ENCODE data around the gene RAI14.
"Not testable (repeated sequence)": the region's sequence is repeated elsewhere in the genome, so short reads cannot be mapped to it uniquely, and the experiment has no call there.

The RAI14 gene

DNA sequence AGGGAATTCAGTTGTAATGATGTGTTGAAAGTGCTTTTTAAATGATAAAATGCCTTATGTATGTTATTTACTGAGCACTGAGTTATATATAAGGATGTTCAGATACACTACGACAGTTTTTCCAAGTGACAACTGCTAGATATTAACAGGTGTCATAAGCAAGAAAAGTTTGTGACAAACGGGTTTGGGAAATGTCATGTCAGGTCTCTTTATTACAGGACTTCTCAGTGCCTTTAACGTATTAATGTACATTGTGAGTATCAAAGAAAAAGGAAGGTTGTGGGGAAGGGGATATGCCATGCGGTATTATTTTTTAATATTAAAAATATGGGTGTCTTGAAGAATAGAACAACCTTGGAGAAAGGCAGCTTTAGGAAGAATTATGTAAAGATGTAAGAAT, 56.4 kb downstream of the RAI14 start:
- peaks cover 19% of the 10 kb centered on the region for H3K36me3 ChIP-seq (ENCODE audit: insufficient read depth, low read length)
- H3K27me3 ChIP-seq (ENCODE audit: insufficient read depth, low read length): no peaks in the 10 kb centered on the region
- H3K79me2 ChIP-seq (ENCODE audit: control insufficient read depth, insufficient read depth, low read length, unreplicated experiment): peaks cover 79% of the 10 kb centered on the region
- peaks cover 66% of the 10 kb centered on the region for H3K4me1 ChIP-seq (ENCODE audit: control insufficient read depth, insufficient read depth, low read length, unreplicated experiment)
- no peak overlapping the region for H2AFZ ChIP-seq (ENCODE audit: low read length, unreplicated experiment)
- no peak overlapping the region for H3K27ac ChIP-seq (ENCODE audit: low read depth, low read length)
- H3K4me3 ChIP-seq (ENCODE audit: low read depth, low read length): no peak overlapping the region

DNA sequence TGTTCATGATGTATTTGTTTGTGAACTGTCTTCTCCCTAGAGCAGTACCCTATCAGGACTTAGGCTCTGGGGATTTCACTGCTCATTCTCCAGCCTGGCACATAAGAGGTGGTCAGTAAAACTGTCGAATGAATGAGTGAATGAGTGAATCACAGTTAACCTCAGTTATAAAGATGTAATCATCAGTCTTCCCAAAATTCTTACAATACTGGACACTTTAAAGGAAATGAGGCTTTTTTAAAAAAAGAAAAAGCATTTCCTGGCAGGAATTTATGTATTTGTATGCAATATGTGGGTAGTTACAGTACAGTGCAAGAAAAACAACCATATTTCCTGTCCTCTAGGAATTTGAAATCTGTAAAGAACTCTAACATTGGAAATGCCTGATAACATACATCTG, 59.6 kb downstream of the RAI14 start:
- Histone ChIP-seq H2AFZ (ENCODE audit: low read length, unreplicated experiment) (no peak overlapping the region), H3K27me3 (ENCODE audit: insufficient read depth, low read length) (no peaks in the 10 kb centered on the region), H3K27ac (ENCODE audit: low read depth, low read length) (peak overlapping the region; percentile 93), H3K79me2 (ENCODE audit: control insufficient read depth, insufficient read depth, low read length, unreplicated experiment) (peaks cover 74% of the 10 kb centered on the region), H3K4me3 (ENCODE audit: low read depth, low read length) (no peak overlapping the region), H3K36me3 (ENCODE audit: insufficient read depth, low read length) (peaks cover 17% of the 10 kb centered on the region), H3K4me1 (ENCODE audit: control insufficient read depth, insufficient read depth, low read length, unreplicated experiment) (peaks cover 56% of the 10 kb centered on the region)

DNA sequence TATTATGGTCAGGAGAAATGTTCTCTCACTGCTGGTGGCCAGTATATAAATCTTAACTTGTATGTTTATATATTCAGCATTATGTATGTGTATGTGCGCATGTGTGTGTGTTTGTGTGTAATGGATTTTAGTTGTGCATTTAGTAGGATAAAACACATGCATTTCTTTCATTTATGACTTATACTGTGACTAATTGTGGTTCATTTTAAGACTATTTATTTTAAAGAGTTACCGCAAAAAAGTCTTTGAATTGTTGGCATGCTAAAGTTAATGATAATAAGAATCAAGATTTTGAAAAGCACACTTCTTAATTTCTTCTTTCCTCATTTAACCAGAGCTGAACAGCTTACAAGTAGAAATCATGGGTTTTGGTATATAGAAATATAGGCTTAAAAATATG, 60.9 kb downstream of the RAI14 start:
- Histone ChIP-seq H3K27ac (ENCODE audit: low read depth, low read length) (peak overlapping the region; percentile 93), H3K4me1 (ENCODE audit: control insufficient read depth, insufficient read depth, low read length, unreplicated experiment) (peaks cover 59% of the 10 kb centered on the region), H3K4me3 (ENCODE audit: low read depth, low read length) (peak overlapping the region; percentile 27; the same call in 1 of the 2 replicates), H3K36me3 (ENCODE audit: insufficient read depth, low read length) (peaks cover 16% of the 10 kb centered on the region), H2AFZ (ENCODE audit: low read length, unreplicated experiment) (no peak overlapping the region), H3K79me2 (ENCODE audit: control insufficient read depth, insufficient read depth, low read length, unreplicated experiment) (peaks cover 80% of the 10 kb centered on the region), H3K27me3 (ENCODE audit: insufficient read depth, low read length) (no peaks in the 10 kb centered on the region)

DNA sequence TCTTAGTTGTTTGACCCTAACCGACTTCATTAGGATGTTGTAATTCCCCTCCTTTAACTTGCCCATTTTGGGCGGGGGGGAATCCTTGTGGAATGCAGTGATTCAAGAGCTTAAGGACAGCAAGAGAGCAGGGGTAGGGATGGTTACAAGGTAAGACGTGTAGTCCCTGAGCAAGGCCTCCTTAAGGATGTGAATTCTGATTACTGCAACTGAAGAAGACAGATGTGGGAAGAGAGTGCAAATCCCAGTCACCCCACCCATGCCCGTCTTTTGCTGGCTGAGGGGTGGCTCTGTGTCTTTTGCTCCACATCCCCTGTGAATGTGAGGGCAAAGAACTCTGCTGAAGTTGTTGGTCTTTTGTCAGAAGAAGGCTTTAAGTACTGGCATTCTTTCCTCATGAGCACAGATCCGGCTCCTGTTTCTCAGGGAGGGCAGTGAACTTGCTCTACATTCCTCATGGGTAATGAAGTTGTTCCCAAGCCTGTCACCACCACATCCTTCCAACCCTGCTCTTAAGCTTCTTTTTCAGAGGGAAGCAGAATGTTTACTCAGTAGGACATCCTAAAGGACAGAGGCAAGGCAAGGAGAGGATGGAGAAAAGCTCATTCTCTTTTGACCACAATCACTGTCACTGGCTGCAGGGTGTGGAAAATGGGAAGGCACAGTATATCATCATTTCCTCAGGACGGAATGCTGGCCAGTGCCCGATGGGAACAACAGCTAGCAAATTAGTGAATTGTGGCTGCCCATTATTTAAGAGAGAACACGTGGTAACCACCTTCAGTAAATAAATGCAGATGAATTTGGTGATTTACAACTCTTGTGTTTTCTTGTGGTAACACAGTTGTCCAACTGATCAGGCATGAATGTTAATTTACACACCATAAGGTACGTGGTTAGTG, 61.5 kb downstream of the RAI14 start:
- Histone ChIP-seq H3K27ac (ENCODE audit: low read depth, low read length) (peak overlapping the region; percentile 93), H3K79me2 (ENCODE audit: control insufficient read depth, insufficient read depth, low read length, unreplicated experiment) (peaks cover 78% of the 10 kb centered on the region), H3K4me1 (ENCODE audit: control insufficient read depth, insufficient read depth, low read length, unreplicated experiment) (peaks cover 63% of the 10 kb centered on the region)

DNA sequence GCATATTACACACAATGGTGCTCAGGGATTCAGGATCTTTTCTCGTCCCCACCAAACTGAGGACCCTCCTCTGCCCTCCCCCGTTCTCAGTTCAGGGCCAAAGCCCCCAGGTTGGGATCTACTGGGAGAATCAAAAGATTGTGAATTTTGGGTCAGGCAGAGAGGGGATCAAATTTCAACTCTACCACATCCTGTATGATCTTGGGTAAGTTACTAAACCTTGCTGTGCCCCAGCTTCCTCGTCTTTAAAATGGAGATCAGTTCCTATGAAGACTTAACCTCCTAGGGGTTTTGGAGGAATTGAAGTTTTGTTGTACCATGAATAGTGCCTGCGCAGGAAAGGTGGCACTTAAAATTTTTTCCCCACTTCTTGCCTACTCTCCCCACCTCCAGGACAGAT, 62.4 kb downstream of the RAI14 start:
- H3K4me1 ChIP-seq (ENCODE audit: control insufficient read depth, insufficient read depth, low read length, unreplicated experiment): peaks cover 63% of the 10 kb centered on the region
- H3K79me2 ChIP-seq (ENCODE audit: control insufficient read depth, insufficient read depth, low read length, unreplicated experiment): peaks cover 74% of the 10 kb centered on the region
- no peak overlapping the region for H3K4me3 ChIP-seq (ENCODE audit: low read depth, low read length)
- peaks cover 11% of the 10 kb centered on the region; the same call in 1 of the 2 replicates for H3K36me3 ChIP-seq (ENCODE audit: insufficient read depth, low read length)
- no peaks in the 10 kb centered on the region for H3K27me3 ChIP-seq (ENCODE audit: insufficient read depth, low read length)
- no peak overlapping the region for H2AFZ ChIP-seq (ENCODE audit: low read length, unreplicated experiment)
- peak overlapping the region; percentile 93 for H3K27ac ChIP-seq (ENCODE audit: low read depth, low read length)

More for the DNA sequence above, 61.5 kb downstream of the RAI14 start:
- Histone ChIP-seq H3K4me3 (ENCODE audit: low read depth, low read length) (peak overlapping the region; percentile 27; the same call in 1 of the 2 replicates), H3K36me3 (ENCODE audit: insufficient read depth, low read length) (peaks cover 12% of the 10 kb centered on the region; the same call in 1 of the 2 replicates), H3K27me3 (ENCODE audit: insufficient read depth, low read length) (no peaks in the 10 kb centered on the region), H2AFZ (ENCODE audit: low read length, unreplicated experiment) (no peak overlapping the region)

DNA sequence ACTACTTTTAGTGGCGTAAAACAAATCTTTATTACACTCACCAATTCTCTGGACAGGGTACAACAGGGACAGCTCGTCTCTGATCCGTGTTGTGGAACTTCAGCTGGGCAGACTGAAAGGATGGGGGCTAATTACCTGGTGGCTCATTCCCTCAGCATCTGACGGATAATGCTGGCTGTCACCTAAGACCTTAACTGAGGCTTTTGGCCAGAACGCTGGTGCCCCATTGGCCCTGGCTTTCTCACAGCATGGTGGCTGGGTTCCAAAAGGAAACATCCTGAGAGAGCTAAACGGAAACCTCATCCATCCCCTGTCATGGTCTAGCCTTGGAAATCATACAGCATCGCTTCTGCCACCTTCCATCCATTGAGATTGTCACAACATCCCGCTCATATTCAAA, 62.9 kb downstream of the RAI14 start:
- peaks cover 72% of the 10 kb centered on the region for H3K79me2 ChIP-seq (ENCODE audit: control insufficient read depth, insufficient read depth, low read length, unreplicated experiment)
- peak overlapping the region; percentile 93 for H3K27ac ChIP-seq (ENCODE audit: low read depth, low read length)

DNA sequence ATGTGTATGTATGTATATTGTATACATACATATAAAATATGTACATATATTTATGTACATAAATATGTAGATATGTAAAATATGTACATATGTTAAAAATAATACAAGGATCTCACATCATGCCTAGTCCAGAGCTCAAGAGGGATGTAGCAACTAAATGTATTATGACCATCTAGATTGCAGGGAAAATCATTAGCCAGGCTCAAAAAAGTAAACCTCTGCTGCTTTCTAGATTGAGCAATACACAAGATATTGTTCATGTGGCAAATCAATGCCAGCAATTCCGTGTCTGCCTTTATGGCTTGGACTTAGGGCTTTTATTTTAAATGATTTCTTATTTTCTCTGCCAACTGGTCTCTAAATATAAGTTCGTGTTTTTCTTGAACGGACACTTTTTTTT, 65.2 kb downstream of the RAI14 start:
- Histone ChIP-seq H3K27ac (ENCODE audit: low read depth, low read length) (no peak overlapping the region), H3K4me1 (ENCODE audit: control insufficient read depth, insufficient read depth, low read length, unreplicated experiment) (peaks cover 38% of the 10 kb centered on the region), H2AFZ (ENCODE audit: low read length, unreplicated experiment) (no peak overlapping the region), H3K27me3 (ENCODE audit: insufficient read depth, low read length) (no peaks in the 10 kb centered on the region), H3K36me3 (ENCODE audit: insufficient read depth, low read length) (peaks cover 16% of the 10 kb centered on the region), H3K4me3 (ENCODE audit: low read depth, low read length) (no peak overlapping the region), H3K79me2 (ENCODE audit: control insufficient read depth, insufficient read depth, low read length, unreplicated experiment) (peaks cover 67% of the 10 kb centered on the region)

More for the DNA sequence above, 62.9 kb downstream of the RAI14 start:
- H3K36me3 ChIP-seq (ENCODE audit: insufficient read depth, low read length): peaks cover 12% of the 10 kb centered on the region; the same call in 1 of the 2 replicates
- no peak overlapping the region for H2AFZ ChIP-seq (ENCODE audit: low read length, unreplicated experiment)
- peaks cover 61% of the 10 kb centered on the region for H3K4me1 ChIP-seq (ENCODE audit: control insufficient read depth, insufficient read depth, low read length, unreplicated experiment)
- no peaks in the 10 kb centered on the region for H3K27me3 ChIP-seq (ENCODE audit: insufficient read depth, low read length)
- no peak overlapping the region for H3K4me3 ChIP-seq (ENCODE audit: low read depth, low read length)

DNA sequence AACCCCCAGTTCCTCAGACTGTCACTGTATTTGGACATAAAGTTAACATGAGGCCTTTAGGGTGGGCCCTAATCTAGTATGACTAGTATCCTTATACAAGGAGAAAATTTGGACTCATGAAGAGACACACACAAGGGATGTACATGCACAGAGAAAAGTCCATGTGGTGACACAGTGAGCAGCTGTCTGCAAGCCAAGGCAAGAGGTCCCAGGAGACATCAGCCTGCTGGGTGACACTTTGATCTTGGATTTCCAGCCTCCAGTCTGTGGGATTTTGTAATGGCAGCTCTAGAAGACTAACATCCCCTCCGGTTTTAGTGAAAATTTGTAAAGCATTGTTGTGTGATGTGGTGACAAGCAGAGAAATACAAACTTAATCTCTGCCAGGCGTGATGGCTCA, 66.1 kb downstream of the RAI14 start:
- Histone ChIP-seq H3K27me3 (ENCODE audit: insufficient read depth, low read length) (no peaks in the 10 kb centered on the region), H2AFZ (ENCODE audit: low read length, unreplicated experiment) (no peak overlapping the region), H3K27ac (ENCODE audit: low read depth, low read length) (no peak overlapping the region), H3K4me3 (ENCODE audit: low read depth, low read length) (no peak overlapping the region), H3K36me3 (ENCODE audit: insufficient read depth, low read length) (peaks cover 22% of the 10 kb centered on the region), H3K4me1 (ENCODE audit: control insufficient read depth, insufficient read depth, low read length, unreplicated experiment) (peaks cover 30% of the 10 kb centered on the region), H3K79me2 (ENCODE audit: control insufficient read depth, insufficient read depth, low read length, unreplicated experiment) (peaks cover 70% of the 10 kb centered on the region)

DNA sequence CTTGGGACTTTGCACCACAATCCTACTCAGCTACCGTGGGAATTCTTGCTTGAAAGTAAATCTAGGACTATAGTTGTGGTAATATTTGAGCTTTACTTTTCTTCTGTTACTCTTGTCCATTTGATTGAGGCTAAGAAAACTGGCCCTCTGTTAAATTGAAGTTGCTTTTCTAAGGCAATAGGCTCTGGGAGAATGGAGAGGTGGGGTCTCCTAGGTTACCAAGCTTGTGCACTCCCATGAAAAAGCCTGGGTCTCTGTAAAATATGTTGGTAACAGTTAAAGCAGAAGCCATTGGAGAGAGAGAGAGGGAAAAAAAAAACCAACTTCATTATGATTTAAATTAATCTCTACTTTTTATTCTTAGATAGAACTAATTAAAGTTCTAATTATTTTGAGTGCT, 68.6 kb downstream of the RAI14 start:
- Histone ChIP-seq H3K4me3 (ENCODE audit: low read depth, low read length) (no peak overlapping the region), H3K79me2 (ENCODE audit: control insufficient read depth, insufficient read depth, low read length, unreplicated experiment) (peaks cover 71% of the 10 kb centered on the region)

DNA sequence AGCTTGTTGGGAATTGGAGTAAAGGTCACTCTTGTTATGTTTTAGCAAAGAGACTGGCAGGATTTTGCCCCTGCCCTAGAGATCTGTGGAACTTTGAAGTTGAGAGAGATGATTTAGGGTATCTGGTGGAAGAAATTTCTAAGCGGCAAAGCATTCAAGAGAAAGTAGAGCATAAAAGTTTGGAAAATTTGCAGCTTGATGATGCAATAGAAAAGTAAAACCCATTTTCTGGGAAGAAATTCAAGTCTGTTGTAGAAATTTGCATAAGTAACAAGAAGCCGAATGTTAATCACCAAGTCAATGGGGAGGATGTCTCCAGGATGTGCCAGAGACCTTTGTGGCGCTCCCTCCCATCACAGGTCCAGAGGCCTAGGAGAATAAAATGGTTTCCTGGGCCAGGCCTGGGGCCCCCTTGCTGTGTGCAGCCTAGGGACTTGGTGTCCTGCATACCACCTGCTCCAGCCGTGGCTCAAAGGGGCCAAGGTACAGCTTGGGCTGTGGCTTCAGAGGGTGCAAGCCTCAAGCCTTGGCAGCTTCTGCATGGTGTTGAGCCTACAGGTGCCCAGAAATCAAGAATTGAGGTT, 71.1 kb downstream of the RAI14 start:
- not testable (repeated sequence) for H3K27me3 ChIP-seq (ENCODE audit: insufficient read depth, low read length); H3K4me1 ChIP-seq (ENCODE audit: control insufficient read depth, insufficient read depth, low read length, unreplicated experiment); H3K27ac ChIP-seq (ENCODE audit: low read depth, low read length); H3K4me3 ChIP-seq (ENCODE audit: low read depth, low read length); H2AFZ ChIP-seq (ENCODE audit: low read length, unreplicated experiment)
- H3K36me3 ChIP-seq (ENCODE audit: insufficient read depth, low read length): peaks cover 14% of the 10 kb centered on the region
- H3K79me2 ChIP-seq (ENCODE audit: control insufficient read depth, insufficient read depth, low read length, unreplicated experiment): peaks cover 61% of the 10 kb centered on the region

More for the DNA sequence above, 68.6 kb downstream of the RAI14 start:
- Histone ChIP-seq H3K4me1 (ENCODE audit: control insufficient read depth, insufficient read depth, low read length, unreplicated experiment) (peaks cover 10% of the 10 kb centered on the region), H3K27ac (ENCODE audit: low read depth, low read length) (no peak overlapping the region), H3K36me3 (ENCODE audit: insufficient read depth, low read length) (peaks cover 18% of the 10 kb centered on the region), H3K27me3 (ENCODE audit: insufficient read depth, low read length) (no peaks in the 10 kb centered on the region), H2AFZ (ENCODE audit: low read length, unreplicated experiment) (no peak overlapping the region)

All from ACC112 (cell line).